Stimulated activated CD8-positive, alpha-beta memory T cell treated with anti-CD3 and anti-CD28 coated beads, Interleukin-12 subunit alpha, Interleukin-12 subunit beta, amount 100 ng/mL, for 24 hours (primary cell): Measurements from ENCODE around the gene LCE2C.
"Not testable (repeated sequence)": the region's sequence is repeated elsewhere in the genome, so short reads cannot be mapped to it uniquely, and the experiment has no call there.

ENCODE experiments used
- DNase-seq: peaks from one replicate; pipeline ENCODE4 v3.0.0-alpha.2; 2020; ENCODE audit errors: extremely low read depth

The LCE2C gene

GRCh38 chr1:152674983-152675382 lies at the start of gene LCE2C:
Gene LCE2C, plus strand, starts transcription at chr1:152675279. Its CDS starts 737 bp downstream, at chr1:152676016.
- not testable (repeated sequence) for DNase-seq

- DNase-seq, result no peak
Observed at GRCh38 chr1:152626744-152627143, 48.3 kb upstream of the LCE2C start.

- DNase-seq, result no peak
Observed at GRCh38 chr1:152630596-152630995, 44.5 kb upstream of the LCE2C start.

GRCh38 chr1:152640351-152640750 lies 34.7 kb upstream of the LCE2C start:
- DNase-seq, result no peak

- DNase-seq, result no peak
Observed at GRCh38 chr1:152643945-152644344, 31.1 kb upstream of the LCE2C start.

GRCh38 chr1:152645146-152645545 lies 29.9 kb upstream of the LCE2C start:
- no peak for DNase-seq

- DNase-seq, result no peak
Observed at GRCh38 chr1:152646656-152647055, 28.4 kb upstream of the LCE2C start.

- DNase-seq, result no peak
Observed at GRCh38 chr1:152654110-152654509, 21.0 kb upstream of the LCE2C start.

- no peak for DNase-seq
Observed at GRCh38 chr1:152656459-152656858, 18.6 kb upstream of the LCE2C start.

- no peak for DNase-seq
Observed at GRCh38 chr1:152657677-152658076, 17.4 kb upstream of the LCE2C start.

GRCh38 chr1:152658649-152659048 lies 16.4 kb upstream of the LCE2C start:
- DNase-seq, result no peak

- no peak for DNase-seq
Observed at GRCh38 chr1:152663098-152663497, 12.0 kb upstream of the LCE2C start, which contains the start of gene LCE2D. Gene LCE2D, plus strand, starts transcription at chr1:152663380. Its CDS starts 726 bp downstream, at chr1:152664106.

GRCh38 chr1:152666171-152666570 lies 8.9 kb upstream of the LCE2C start:
- DNase-seq, result not testable (repeated sequence)

- no peak for DNase-seq
Observed at GRCh38 chr1:152667648-152668047, 7.4 kb upstream of the LCE2C start.

- DNase-seq, result no peak
Observed at GRCh38 chr1:152673016-152673415, 2.1 kb upstream of the LCE2C start.

GRCh38 chr1:152679459-152679858 lies 4.4 kb downstream of the LCE2C start:
- no peak for DNase-seq

GRCh38 chr1:152681616-152682015 lies 6.5 kb downstream of the LCE2C start:
- no peak for DNase-seq

- no peak for DNase-seq
Observed at GRCh38 chr1:152683846-152684245, 8.8 kb downstream of the LCE2C start.

- DNase-seq, result not testable (repeated sequence)
Observed at GRCh38 chr1:152685823-152686222, 10.7 kb downstream of the LCE2C start, which contains the start of gene LCE2B. Gene LCE2B, plus strand, starts transcription at chr1:152686123. Its CDS starts 721 bp downstream, at chr1:152686844.

GRCh38 chr1:152697701-152698600 lies 22.9 kb downstream of the LCE2C start, which contains the start of gene LCE2A:
Gene LCE2A, plus strand, starts transcription at chr1:152698345. Its CDS starts 557 bp downstream, at chr1:152698902.
- DNase-seq, result no peak

- no peak for DNase-seq
Observed at GRCh38 chr1:152699746-152700145, 24.7 kb downstream of the LCE2C start.

GRCh38 chr1:152707860-152708259 lies 32.8 kb downstream of the LCE2C start, which contains the start of gene LCE4A:
Gene LCE4A, plus strand, starts transcription at chr1:152708160. Its CDS starts 916 bp downstream, at chr1:152709076.
- DNase-seq, result no peak

GRCh38 chr1:152718238-152718637 lies 43.2 kb downstream of the LCE2C start:
- no peak for DNase-seq
